ENCODE data around the gene CTNNAL1.

DNA sequence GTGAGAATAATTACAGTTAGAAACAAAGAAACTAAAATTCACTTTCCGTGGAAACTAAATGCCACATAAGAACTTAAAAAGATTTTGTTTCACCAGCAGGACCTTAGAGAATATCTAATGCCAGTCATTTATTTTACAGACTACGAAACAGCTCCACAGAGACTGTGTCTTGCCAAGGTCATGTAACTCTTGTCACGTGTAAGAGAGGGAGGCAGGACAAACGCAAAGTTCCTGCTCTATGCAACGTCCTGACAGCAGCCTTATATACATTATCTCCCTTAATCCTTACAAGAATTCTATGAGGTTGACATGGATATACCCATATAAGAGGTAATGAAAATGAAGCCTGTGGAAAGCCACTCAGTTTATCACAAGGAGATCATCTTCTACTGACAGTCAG, 39.4 kb downstream of the CTNNAL1 start:
- TF ChIP-seq, protein P1, sequence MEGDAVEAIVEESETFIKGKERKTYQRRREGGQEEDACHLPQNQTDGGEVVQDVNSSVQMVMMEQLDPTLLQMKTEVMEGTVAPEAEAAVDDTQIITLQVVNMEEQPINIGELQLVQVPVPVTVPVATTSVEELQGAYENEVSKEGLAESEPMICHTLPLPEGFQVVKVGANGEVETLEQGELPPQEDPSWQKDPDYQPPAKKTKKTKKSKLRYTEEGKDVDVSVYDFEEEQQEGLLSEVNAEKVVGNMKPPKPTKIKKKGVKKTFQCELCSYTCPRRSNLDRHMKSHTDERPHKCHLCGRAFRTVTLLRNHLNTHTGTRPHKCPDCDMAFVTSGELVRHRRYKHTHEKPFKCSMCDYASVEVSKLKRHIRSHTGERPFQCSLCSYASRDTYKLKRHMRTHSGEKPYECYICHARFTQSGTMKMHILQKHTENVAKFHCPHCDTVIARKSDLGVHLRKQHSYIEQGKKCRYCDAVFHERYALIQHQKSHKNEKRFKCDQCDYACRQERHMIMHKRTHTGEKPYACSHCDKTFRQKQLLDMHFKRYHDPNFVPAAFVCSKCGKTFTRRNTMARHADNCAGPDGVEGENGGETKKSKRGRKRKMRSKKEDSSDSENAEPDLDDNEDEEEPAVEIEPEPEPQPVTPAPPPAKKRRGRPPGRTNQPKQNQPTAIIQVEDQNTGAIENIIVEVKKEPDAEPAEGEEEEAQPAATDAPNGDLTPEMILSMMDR (IDR thresholded peaks at IDR 0.05) = no peak
- TF ChIP-seq POLR2A (IDR thresholded peaks at IDR 0.05) = no peak

All from thyroid gland (tissue), 4 donors.